ENCODE data around the gene DCDC2.

- TF ChIP-seq ZBTB33 (IDR thresholded peaks at IDR 0.05): no peak
- TF ChIP-seq MAX (IDR thresholded peaks at IDR 0.05): no peak
- TF ChIP-seq CTCF (IDR thresholded peaks at IDR 0.05; ENCODE audit: low read depth, low read length, missing input control): no peak
- no peak for TF ChIP-seq EGR1 (IDR thresholded peaks at IDR 0.05; ENCODE audit: low read depth in 2 of 2)
- no peak for TF ChIP-seq TAF1 (conservative IDR thresholded peaks at IDR 0.05)
- TF ChIP-seq GABPA (IDR thresholded peaks at IDR 0.05 in 1 of 2, conservative IDR thresholded peaks at IDR 0.05 in 1 of 2): no peak
- TF ChIP-seq SP1 (IDR thresholded peaks at IDR 0.05): no peak
- TF ChIP-seq ATF3 (IDR thresholded peaks at IDR 0.05): no peak
- no peak for TF ChIP-seq HNF4G (IDR thresholded peaks at IDR 0.05)
- no peak for TF ChIP-seq RAD21 (IDR thresholded peaks at IDR 0.05)
- TF ChIP-seq YY1 (IDR thresholded peaks at IDR 0.05): no peak
These were observed 119.2 kb downstream of the DCDC2 start for GRCh38 chr6:24238700-24239099.

All from liver (tissue), 3 donors.